ENCODE data around the gene LRRC1.

DNA sequence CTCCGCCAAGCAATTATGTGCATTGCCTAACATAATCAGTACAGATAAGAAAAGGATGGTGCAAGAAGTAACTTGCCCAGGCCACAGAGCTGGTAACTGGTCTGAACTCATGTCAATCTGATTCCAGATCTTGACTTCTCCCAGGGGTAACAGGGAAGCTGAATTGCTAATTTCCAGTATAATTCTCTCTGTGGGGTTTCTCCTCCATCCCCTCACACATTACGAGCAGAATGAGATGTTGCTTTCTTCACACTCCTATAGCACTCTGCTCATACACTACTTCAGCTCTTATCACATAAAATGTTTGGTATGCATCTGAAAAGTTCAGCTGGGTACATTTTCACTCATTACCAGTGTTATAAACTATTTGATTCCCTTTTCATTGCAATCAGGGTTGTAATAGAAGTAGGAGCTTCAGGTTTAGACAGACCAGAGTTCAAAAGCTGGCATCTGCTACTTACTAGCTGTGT is 24.0 kb upstream of the LRRC1 start:
- TF ChIP-seq CTCF (IDR thresholded peaks at IDR 0.05) (no peak), EZH2 (IDR thresholded peaks at IDR 0.05; ENCODE audit: borderline replicate concordance, insufficient read depth, low read depth, low read length, poor library complexity, severe bottlenecking) (no peak)
